Heart left ventricle (tissue), 13 donors: ENCODE measurements around the gene TRAM2.

Experiments used
- CTCF ChIP-seq, 12 donors: fragments of 200-600 bp; sonication (generic) in 4 of 12; IDR thresholded peaks; one replicate each; pipeline versions ENCODE4 v1.5.0 to v1.8.0; 2018 to 2022; ENCODE audit warnings: antibody characterized with exemption in 12 of 12, mild to moderate bottlenecking in 5 of 12
- POLR2A ChIP-seq, 2 donors: fragments of 450-650 bp; IDR thresholded peaks; one replicate each; pipeline ENCODE4 v1.6.1; 2017; ENCODE audit warnings: antibody characterized with exemption in 2 of 2, mild to moderate bottlenecking in 2 of 2, moderate library complexity in 2 of 2
- donor health status: ischemic (EF 13 %, LVEDD 7.1; RV severe dilation, severe dysfunction).
- donor health status: DM: no; HTN: yes; CAD: no.
- donor health status: DM: no; HTN: no; CAD: no.
- donor health status: ischemic (EF 25% LVEDD 6.9; RV normal size, moderate dysfunction).
- donor health status: ischemic (EF 25% LVEDD 5.7; RV mildly dilated, moderate dysfunction).
- donor health status: ischemic (EF 35%, LVEDD 5.7; RV mildly dilated, moderate dysfunction).
- donor health status: nonischemic (EF 11% LVEDD 7.7; RV severe dilation, severe dysfunction).
- donor health status: DM: yes; HTN: yes; CAD: no.
- donor health status: PGD.
- donor health status: ischemic (EF 29% LVEDD 5.4; RV normal size, mild dysfunction).
- donor health status: nonischemic (EF 23%, LVEDD 6.1; RV moderate dilation, normal function).

- TF ChIP-seq CTCF (IDR thresholded peaks at IDR 0.05) = no peak
- TF ChIP-seq POLR2A (IDR thresholded peaks at IDR 0.05) = no peak
Measured at GRCh38 chr6:52598824-52599190, 21.9 kb upstream of the TRAM2 start.
